Endothelial cell of umbilical vein (primary cell): ENCODE data around the gene PRR20B. TPM values are rescaled to one million over a fixed set of nuclear protein-coding genes. Genes with fewer than 3 reads are reported as not detected.

Experiments
- BruUV-seq: library from RNA; stranded (reverse); fragments of 400-500 nt; replicated peaks from 2 replicates; lab custom pipeline; 2021; lab: Mats Ljungman, UMichigan
- CTCF ChIA-PET: fragments of 300-600, 350-600 bp; sonication (Branson Sonifier 250); formaldehyde crosslinking; loops from one replicate; lab custom pipeline; 2021; ENCODE audit warnings: antibody characterized with exemption, inconsistent platforms; lab: Charles Lee
- POLR2A ChIA-PET: fragments of 300-600, 350-600 bp; sonication (Branson Sonifier 250); formaldehyde crosslinking; loops from one replicate; lab custom pipeline; 2021; ENCODE audit warnings: antibody characterized with exemption, inconsistent platforms; lab: Charles Lee
- DNase-seq: peaks from one replicate; pipeline ENCODE4 v3.0.0-alpha.2; 2011; ENCODE audit warnings: low read depth, low spot score
- FAIRE-seq: peaks from 2 replicates; lab custom pipeline; 2011; peaks lifted over from hg19 to GRCh38; lab: Jason Lieb, UNC
- H2AFZ ChIP-seq: 2 replicates; pipeline ENCODE4 v1.6.0; 2012; ENCODE audit warnings: low read depth, low read length, control low read depth, inconsistent platforms
- H3K27ac ChIP-seq: 2 replicates; pipeline ENCODE4 v1.5.1; 2011; ENCODE audit warnings: low read depth, mild to moderate bottlenecking, control low read depth, low read length, moderate library complexity; ENCODE audit not compliant: insufficient read depth
- H3K27me3 ChIP-seq, 2 experiments: 2 replicates each; pipeline versions ENCODE4 v1.6.0 to v1.6.1; 2011; ENCODE audit warnings: low read length in 2 of 2, mixed read lengths in 1 of 2; ENCODE audit not compliant: control insufficient read depth in 2 of 2, insufficient read depth in 2 of 2
- H3K36me3 ChIP-seq, 2 experiments: 2 replicates in 1 of 2; 3 replicates in 1 of 2; pipeline ENCODE4 v1.5.1; 2011; ENCODE audit warnings: low read length in 2 of 2, mild to moderate bottlenecking in 1 of 2, moderate library complexity in 1 of 2; ENCODE audit not compliant: control insufficient read depth in 2 of 2, insufficient read depth in 2 of 2; ENCODE audit errors: extremely low read depth in 1 of 2
- H3K4me1 ChIP-seq: 3 replicates; pipeline ENCODE4 v1.5.1; 2011; ENCODE audit warnings: mild to moderate bottlenecking, low read length; ENCODE audit not compliant: control insufficient read depth, insufficient read depth; ENCODE audit errors: extremely low read depth
- H3K4me2 ChIP-seq: 2 replicates; pipeline ENCODE4 v1.6.1; 2011; ENCODE audit warnings: low read length, control low read depth, mixed read lengths; ENCODE audit not compliant: insufficient read depth
- H3K4me3 ChIP-seq, 3 experiments: fragments of 200-600 bp in 1 of 3; sonication (generic), shearing (Covaris generic) in 1 of 3; replicated peaks in 1 of 3; 2 replicates each; pipeline ENCODE4 v1.5.1; 2011 to 2016; ENCODE audit warnings: control low read depth in 3 of 3, low read length in 3 of 3, mild to moderate bottlenecking in 2 of 3, inconsistent platforms in 1 of 3, low read depth in 1 of 3, moderate library complexity in 1 of 3; ENCODE audit not compliant: insufficient read depth in 1 of 3
- H3K79me2 ChIP-seq: 2 replicates; pipeline ENCODE4 v1.6.0; 2012; ENCODE audit warnings: low read length, inconsistent platforms; ENCODE audit not compliant: control insufficient read depth, insufficient read depth
- H3K9ac ChIP-seq: replicated peaks from 2 replicates; pipeline ENCODE3; 2011; ENCODE audit warnings: low read length, control low read depth; ENCODE audit not compliant: insufficient read depth; ENCODE audit errors: extremely low read depth
- H3K9me1 ChIP-seq: replicated peaks from 3 replicates; pipeline ENCODE4 v1.6.0; 2011; ENCODE audit warnings: mild to moderate bottlenecking, low read length; ENCODE audit not compliant: control insufficient read depth, insufficient read depth; ENCODE audit errors: extremely low read depth
- H3K9me3 ChIP-seq: replicated peaks from 2 replicates; pipeline ENCODE4 v1.5.1; 2012; ENCODE audit warnings: low read length, inconsistent platforms; ENCODE audit not compliant: control insufficient read depth, insufficient read depth
- H4K20me1 ChIP-seq: replicated peaks from 2 replicates; pipeline ENCODE3; 2011; ENCODE audit warnings: mild to moderate bottlenecking, low read length; ENCODE audit not compliant: control insufficient read depth, insufficient read depth; ENCODE audit errors: extremely low read depth
- CTCF ChIP-seq, 2 donors: IDR thresholded peaks; 1 replicate in 1 of 2; 2 replicates in 1 of 2; pipeline ENCODE4 v1.5.1; 2011; ENCODE audit warnings: low read length in 2 of 2, mild to moderate bottlenecking in 2 of 2, moderate library complexity in 2 of 2, control low read depth in 1 of 2, inconsistent platforms in 1 of 2, low read depth in 1 of 2; ENCODE audit not compliant: insufficient read depth in 1 of 2; ENCODE audit errors: extremely low read depth in 1 of 2
- EZH2 ChIP-seq: IDR thresholded peaks from 2 replicates; pipeline ENCODE4 v1.6.1; 2012; ENCODE audit warnings: borderline replicate concordance, low read depth, mild to moderate bottlenecking, moderate library complexity, low read length, inconsistent platforms; ENCODE audit not compliant: severe bottlenecking
- FOS ChIP-seq: IDR thresholded peaks from 2 replicates; pipeline ENCODE4 v1.6.1; 2011; ENCODE audit warnings: mild to moderate bottlenecking, low read length, moderate library complexity, borderline replicate concordance; ENCODE audit not compliant: insufficient read depth
- GATA2 ChIP-seq: IDR thresholded peaks from 2 replicates; pipeline ENCODE4 v1.7.0; 2011; ENCODE audit warnings: low read depth, mild to moderate bottlenecking, moderate library complexity, mixed read lengths, low read length; ENCODE audit not compliant: insufficient read length, insufficient read depth
- JUN ChIP-seq: IDR thresholded peaks from 2 replicates; pipeline ENCODE4 v1.6.1; 2011; ENCODE audit warnings: borderline replicate concordance, low read depth; ENCODE audit not compliant: insufficient read length, insufficient read depth
- MAX ChIP-seq: IDR thresholded peaks from 2 replicates; pipeline ENCODE4 v1.6.1; 2011; ENCODE audit not compliant: insufficient read depth, insufficient read length
- MYC ChIP-seq: IDR thresholded peaks from one replicate; pipeline ENCODE4 v1.6.1; 2011; ENCODE audit warnings: mild to moderate bottlenecking, low read depth, low read length
- POLR2A ChIP-seq: IDR thresholded peaks from 2 replicates; pipeline ENCODE4 v1.6.1; 2012; ENCODE audit warnings: low read depth, mild to moderate bottlenecking, control low read depth, low read length
- POLR2AphosphoS5 ChIP-seq: IDR thresholded peaks from 2 replicates; pipeline ENCODE4 v1.6.1; 2012; ENCODE audit warnings: low read depth, mild to moderate bottlenecking, control low read depth, low read length, moderate library complexity; ENCODE audit not compliant: insufficient read depth
- dilution Hi-C: fragments of 300-500 bp; cut with MboI; formaldehyde crosslinking; loops from one replicate; pipeline ENCODE4 v1.15.0; 2019; ENCODE audit warnings: low sequenced_read_pairs; ENCODE audit not compliant: extremely low pct_ligation_motif_present
- intact Hi-C: fragments of 100-400 bp; cut with micrococcal nuclease; formaldehyde crosslinking; loops from one replicate; pipeline ENCODE4 v1.10.0; 2022
- polyA plus RNA-seq, 4 experiments: library from polyadenylated mRNA; depleted of rRNA in 3 of 4; stranded (reverse) in 3 of 4; unstranded in 1 of 4; fragments of >200 nt; gene quantifications; 2 replicates each; pipeline versions ENCODE4 v1.2.1 to v1.2.3, GENCODE V29; 2011 to 2012; ENCODE audit warnings: missing spikeins in 1 of 4
- total RNA-seq: library from RNA; stranded (reverse); gene quantifications from 2 replicates; pipeline ENCODE4 v1.2.3, GENCODE V29; 2021

PRR20B gene
- total and polyA plus RNA-seq, 2 donors (not counting 3 experiments of a cell fraction or from before 2014, with no cell fraction given) = not detected

- Histone ChIP-seq H3K9me3 (no peaks in the 10 kb centered on the region), H3K27ac (no peak overlapping the region), H3K9ac (no peak overlapping the region), H3K4me2 (no peak overlapping the region), H4K20me1 (no peaks in the 10 kb centered on the region), H3K4me1 (no peaks in the 10 kb centered on the region), H2AFZ (no peak overlapping the region), H3K27me3 (no peaks in the 10 kb centered on the region), H3K4me3 (no peak overlapping the region), H3K36me3 (no peaks in the 10 kb centered on the region), H3K9me1 (no peaks in the 10 kb centered on the region), H3K79me2 (no peaks in the 10 kb centered on the region)
- dilution Hi-C loops = no loop called here
- TF ChIP-seq MYC (no peak), POLR2AphosphoS5 (no peak), JUN (no peak), CTCF (IDR thresholded peaks at IDR 0.05; ENCODE audit: extremely low read depth in 1 of 2, insufficient read depth in 1 of 2, low read depth in 1 of 2, low read length in 2 of 2) (no peak), FOS (no peak), MAX (no peak), POLR2A (no peak), GATA2 (no peak), EZH2 (no peak)
- FAIRE-seq = no peak
- intact Hi-C loops = no loop called here
- ChIA-PET CTCF (no interaction called here), POLR2A (no interaction called here)
- BruUV-seq = no TSS peak
- peak; percentile 75 for DNase-seq
Observed at GRCh38 chr13:57123681-57124080, 23.6 kb upstream of the PRR20B start.
